Brain microvascular endothelial cell (primary cell): Measurements from ENCODE around the gene DHRS3.

ENCODE experiments used
- DNase-seq: peaks from one replicate; pipeline ENCODE4 v3.0.0-alpha.2; 2020
- H3K27ac ChIP-seq: fragments of 250-450 bp; sonication (Bioruptor Pico); 2 replicates; pipeline ENCODE4 v1.5.1; 2020; ENCODE audit warnings: mild to moderate bottlenecking, moderate library complexity
- H3K27me3 ChIP-seq: fragments of 250-450 bp; sonication (Bioruptor Pico); replicated peaks from 2 replicates; pipeline ENCODE4 v1.5.1; 2020; ENCODE audit warnings: mild to moderate bottlenecking
- H3K36me3 ChIP-seq: fragments of 250-450 bp; sonication (Bioruptor Pico); replicated peaks from 2 replicates; pipeline ENCODE4 v1.5.1; 2020; ENCODE audit warnings: mild to moderate bottlenecking
- H3K4me3 ChIP-seq: 2 replicates; pipeline ENCODE4 v1.5.1; 2011; ENCODE audit warnings: low read depth, mild to moderate bottlenecking, control low read depth, low read length, moderate library complexity
- CTCF ChIP-seq: IDR thresholded peaks from 2 replicates; pipeline ENCODE4 v1.5.1; 2011; ENCODE audit warnings: low read depth, mild to moderate bottlenecking, moderate library complexity, low read length, control low read depth, inconsistent platforms; ENCODE audit errors: missing control alignments
- in situ Hi-C: cut with HindIII; loops from 2 replicates; pipeline ENCODE4 v1.10.0; 2017; ENCODE audit warnings: low sequenced_read_pairs, low pct_ligation_motif_present

Gene DHRS3

GRCh38 chr1:12618965-12619791 lies 1.2 kb upstream of the DHRS3 start:
- peaks cover 22% of the 10 kb centered on the region for H3K36me3 ChIP-seq
- DNase-seq: peak; percentile 86
- in situ Hi-C loops: no loop called here
- TF ChIP-seq CTCF: peak; percentile 23
- H3K27me3 ChIP-seq: no peaks in the 10 kb centered on the region
- H3K4me3 ChIP-seq: peak overlapping the region; percentile 93
- H3K27ac ChIP-seq: peak overlapping the region; percentile 98

- H3K27ac ChIP-seq: peak overlapping the region; percentile 98
- peaks cover 28% of the 10 kb centered on the region for H3K36me3 ChIP-seq
- in situ Hi-C loops: no loop called here
- peak overlapping the region; percentile 93 for H3K4me3 ChIP-seq
- no peaks in the 10 kb centered on the region for H3K27me3 ChIP-seq
- TF ChIP-seq CTCF: no peak
- no peak for DNase-seq
These were observed 603 bp upstream of the DHRS3 start for GRCh38 chr1:12618661-12618964.

- DNase-seq: no peak
- no peaks in the 10 kb centered on the region for H3K27me3 ChIP-seq
- in situ Hi-C loops: no loop called here
- H3K27ac ChIP-seq: peak overlapping the region; percentile 98
- H3K4me3 ChIP-seq: peak overlapping the region; percentile 93
- no peak for TF ChIP-seq CTCF
- H3K36me3 ChIP-seq: peaks cover 39% of the 10 kb centered on the region
These were observed 504 bp downstream of the DHRS3 start for GRCh38 chr1:12617511-12617900.

GRCh38 chr1:12616709-12617373 lies 1.2 kb downstream of the DHRS3 start:
- no peaks in the 10 kb centered on the region for H3K27me3 ChIP-seq
- DNase-seq: no peak
- H3K4me3 ChIP-seq: peak overlapping the region; percentile 93
- in situ Hi-C loops: no loop called here
- peak overlapping the region; percentile 98 for H3K27ac ChIP-seq
- TF ChIP-seq CTCF: no peak
- H3K36me3 ChIP-seq: peaks cover 45% of the 10 kb centered on the region

- H3K36me3 ChIP-seq: peaks cover 51% of the 10 kb centered on the region
- no peak for TF ChIP-seq CTCF
- H3K27ac ChIP-seq: peak overlapping the region; percentile 98
- in situ Hi-C loops: no loop called here
- peak overlapping the region; percentile 93 for H3K4me3 ChIP-seq
- no peaks in the 10 kb centered on the region for H3K27me3 ChIP-seq
- DNase-seq: no peak
These were observed 1.9 kb downstream of the DHRS3 start for GRCh38 chr1:12615865-12616708.
